Stimulated activated CD4-positive, alpha-beta T cell treated with anti-CD3 and anti-CD28 coated beads, TNF-alpha, amount 100 ng/mL, for 1 hour (primary cell): ENCODE data around the gene VTN.

Source experiments
- DNase-seq, 3 donors: peaks; one replicate each; pipeline ENCODE4 v3.0.0-alpha.2; 2020; ENCODE audit warnings: low read depth in 3 of 3, low spot score in 1 of 3

VTN gene

GRCh38 chr17:28324781-28325180 lies 45.3 kb downstream of the VTN start:
- DNase-seq, result no peak

GRCh38 chr17:28324267-28324745 lies 45.8 kb downstream of the VTN start:
- no peak for DNase-seq

GRCh38 chr17:28320215-28321061 lies 49.7 kb downstream of the VTN start:
- no peak for DNase-seq

GRCh38 chr17:28319598-28319935 lies 50.5 kb downstream of the VTN start:
- DNase-seq, result no peak

- peak; percentile 82 to 86 (median 82) for DNase-seq
Measured at GRCh38 chr17:28318759-28319597, 51.1 kb downstream of the VTN start, which contains the start of gene TMEM97. Gene TMEM97, plus strand, starts transcription at chr17:28319200. Its CDS starts 40 bp downstream, at chr17:28319240.

GRCh38 chr17:28317966-28318758 lies 51.9 kb downstream of the VTN start:
- no peak for DNase-seq
